Measurements from ENCODE around the gene GRB2.

DNA sequence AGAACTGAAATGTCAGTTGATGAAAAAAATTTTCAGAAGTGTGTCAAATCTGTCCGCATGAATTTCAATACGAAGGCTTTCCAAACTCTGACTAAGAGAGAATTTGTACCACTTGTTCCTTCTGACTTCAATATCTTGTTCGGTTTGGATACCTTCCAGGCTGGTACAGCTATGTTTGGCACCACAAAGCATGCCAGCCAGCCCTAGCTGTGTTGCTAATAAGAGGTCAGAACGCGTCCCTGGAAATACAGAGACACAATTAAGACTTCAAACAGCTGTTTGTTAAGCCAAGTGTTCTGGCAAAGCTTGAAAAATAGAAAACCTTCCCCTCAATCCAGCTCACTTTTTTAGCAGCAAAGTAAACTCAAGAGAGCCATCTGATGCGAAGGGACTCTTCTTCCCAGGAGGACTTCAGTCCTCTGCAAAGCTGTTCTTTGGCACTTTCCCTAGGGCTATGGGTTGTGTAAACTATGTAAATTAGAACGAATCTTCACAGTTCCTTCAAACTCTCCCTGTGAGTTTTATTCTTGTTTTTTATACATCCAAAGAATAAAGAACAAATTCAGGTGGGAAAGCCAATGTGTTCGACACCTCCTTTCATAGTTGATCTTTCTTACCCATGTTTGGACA lies 35.1 kb downstream of the GRB2 start:
- TF ChIP-seq, protein P1, sequence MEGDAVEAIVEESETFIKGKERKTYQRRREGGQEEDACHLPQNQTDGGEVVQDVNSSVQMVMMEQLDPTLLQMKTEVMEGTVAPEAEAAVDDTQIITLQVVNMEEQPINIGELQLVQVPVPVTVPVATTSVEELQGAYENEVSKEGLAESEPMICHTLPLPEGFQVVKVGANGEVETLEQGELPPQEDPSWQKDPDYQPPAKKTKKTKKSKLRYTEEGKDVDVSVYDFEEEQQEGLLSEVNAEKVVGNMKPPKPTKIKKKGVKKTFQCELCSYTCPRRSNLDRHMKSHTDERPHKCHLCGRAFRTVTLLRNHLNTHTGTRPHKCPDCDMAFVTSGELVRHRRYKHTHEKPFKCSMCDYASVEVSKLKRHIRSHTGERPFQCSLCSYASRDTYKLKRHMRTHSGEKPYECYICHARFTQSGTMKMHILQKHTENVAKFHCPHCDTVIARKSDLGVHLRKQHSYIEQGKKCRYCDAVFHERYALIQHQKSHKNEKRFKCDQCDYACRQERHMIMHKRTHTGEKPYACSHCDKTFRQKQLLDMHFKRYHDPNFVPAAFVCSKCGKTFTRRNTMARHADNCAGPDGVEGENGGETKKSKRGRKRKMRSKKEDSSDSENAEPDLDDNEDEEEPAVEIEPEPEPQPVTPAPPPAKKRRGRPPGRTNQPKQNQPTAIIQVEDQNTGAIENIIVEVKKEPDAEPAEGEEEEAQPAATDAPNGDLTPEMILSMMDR (conservative IDR thresholded peaks at IDR 0.05 in 1 of 2, IDR thresholded peaks at IDR 0.05 in 1 of 2; ENCODE audit: extremely low read depth in 1 of 2, insufficient read depth in 1 of 2, low read depth in 1 of 2, low read length in 2 of 2): no peak
- no peak for TF ChIP-seq EZH2 (IDR thresholded peaks at IDR 0.05; ENCODE audit: borderline replicate concordance, low read length)
